CMK (cell line): Measurements from ENCODE around the gene PLA2G7.
A peak's percentile ranks its signal among the peaks of the same experiment; 100 is the strongest.
"Not testable (repeated sequence)": the region's sequence is repeated elsewhere in the genome, so short reads cannot be mapped to it uniquely, and the experiment has no call there.

Experiments
- DNase-seq: peaks from one replicate; pipeline ENCODE4 v3.0.0-alpha.2; 2010; ENCODE audit warnings: low read depth

Gene PLA2G7

DNA sequence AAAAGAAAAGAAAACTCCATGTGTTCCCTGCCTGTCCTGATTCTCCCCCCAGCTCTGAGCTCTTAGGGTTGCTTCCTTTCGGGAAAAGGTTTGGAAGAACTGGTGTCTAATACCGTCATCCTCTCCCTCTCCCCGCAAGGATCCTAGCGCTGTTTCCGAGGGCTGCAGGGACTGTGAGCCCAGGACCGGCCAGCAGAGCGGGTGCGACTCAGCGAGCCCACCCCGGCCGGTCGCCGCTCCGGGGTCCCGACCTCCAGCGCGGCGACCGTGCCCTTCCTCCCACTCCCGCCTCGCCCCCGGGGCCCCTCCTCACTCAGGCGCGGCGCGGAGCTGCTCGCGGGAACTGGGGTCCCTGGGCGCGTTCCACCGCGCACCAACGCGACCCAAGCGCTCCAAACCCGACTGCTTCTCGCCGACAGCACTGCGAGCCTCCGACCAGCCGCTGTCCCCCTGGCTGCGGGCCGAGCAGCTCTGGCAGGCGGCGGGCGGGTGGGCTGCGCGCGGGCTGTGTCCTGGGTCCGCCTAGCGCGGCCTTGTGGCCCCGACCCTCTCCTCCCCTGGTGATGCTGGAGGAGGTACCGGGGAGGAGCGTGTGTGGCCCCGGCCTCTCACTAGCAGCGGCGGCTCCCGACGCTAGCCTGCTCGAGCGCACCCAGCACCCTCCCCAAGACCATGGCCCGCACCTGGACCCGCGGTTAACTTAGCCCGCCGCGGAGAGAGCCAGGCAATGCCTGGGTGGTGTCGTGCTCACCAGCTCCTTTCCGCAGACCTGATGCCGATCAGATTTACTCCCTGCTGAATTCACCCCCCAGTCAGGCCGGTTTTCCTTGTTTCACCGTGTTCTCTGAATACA is at the start of gene PLA2G7:
Gene PLA2G7 (minus strand): TSS at position 509 of the 853 bp plus-strand sequence. CDS start 12,484 bp downstream, outside the sequence.
- DNase-seq: no peak

DNA sequence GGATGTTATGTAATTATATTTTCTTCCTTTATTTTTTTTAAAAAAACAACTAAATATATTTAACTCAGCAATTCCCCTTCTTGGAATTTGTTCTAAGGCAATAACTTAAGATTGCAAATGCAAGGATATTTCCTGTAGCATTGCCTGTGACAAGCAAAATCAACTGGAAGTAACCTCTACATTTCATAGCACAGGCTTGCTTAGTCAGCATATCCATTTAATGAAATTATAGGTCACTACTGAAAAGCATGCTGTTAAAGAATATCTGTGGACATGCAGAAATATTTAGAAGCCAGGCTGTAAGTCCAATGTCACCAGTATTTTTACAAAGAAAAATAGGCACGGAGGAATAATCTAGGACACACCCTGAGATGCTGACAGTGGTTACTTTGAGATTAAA is 49.4 kb upstream of the PLA2G7 start:
- DNase-seq: no peak

DNA sequence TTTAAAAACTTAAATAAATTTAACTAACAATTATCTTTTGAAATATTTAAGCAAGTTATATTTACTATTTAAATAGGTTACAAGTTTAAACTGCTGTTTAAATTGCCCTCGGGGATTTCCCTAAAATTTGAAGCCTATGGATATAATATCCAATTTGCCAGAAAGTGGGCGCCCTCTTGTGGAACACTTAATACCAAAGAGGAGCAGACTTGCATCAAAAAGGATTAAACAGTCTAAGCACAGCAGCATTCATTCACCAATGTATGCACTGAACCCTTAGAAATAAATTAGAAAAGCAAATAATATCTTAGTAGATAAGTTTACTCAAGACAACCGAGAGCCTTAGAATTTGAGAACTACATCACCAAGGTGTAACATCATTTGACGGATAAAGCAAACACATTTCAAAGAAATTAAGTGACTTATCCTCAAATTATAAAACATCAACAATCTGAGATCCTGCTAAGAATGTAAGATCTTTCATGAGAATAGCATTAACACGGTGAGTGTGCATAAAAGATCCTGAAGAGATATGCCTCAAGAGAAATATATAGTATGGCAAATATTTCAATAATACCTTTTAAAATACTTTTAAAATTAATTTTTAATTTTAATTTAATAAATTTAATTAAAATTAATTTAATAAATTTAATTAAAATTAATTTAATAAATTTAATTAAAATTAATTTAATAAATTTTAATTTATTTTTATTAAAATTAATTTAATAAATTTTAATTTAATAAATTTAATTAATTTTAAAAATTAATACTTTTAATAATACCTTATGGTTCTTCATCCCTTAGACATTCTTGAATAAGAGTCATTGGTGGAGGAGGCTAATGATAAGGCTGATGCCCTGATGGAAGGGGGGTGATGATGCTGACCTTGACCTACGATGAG is 46.6 kb upstream of the PLA2G7 start:
- peak; percentile 11 for DNase-seq

DNA sequence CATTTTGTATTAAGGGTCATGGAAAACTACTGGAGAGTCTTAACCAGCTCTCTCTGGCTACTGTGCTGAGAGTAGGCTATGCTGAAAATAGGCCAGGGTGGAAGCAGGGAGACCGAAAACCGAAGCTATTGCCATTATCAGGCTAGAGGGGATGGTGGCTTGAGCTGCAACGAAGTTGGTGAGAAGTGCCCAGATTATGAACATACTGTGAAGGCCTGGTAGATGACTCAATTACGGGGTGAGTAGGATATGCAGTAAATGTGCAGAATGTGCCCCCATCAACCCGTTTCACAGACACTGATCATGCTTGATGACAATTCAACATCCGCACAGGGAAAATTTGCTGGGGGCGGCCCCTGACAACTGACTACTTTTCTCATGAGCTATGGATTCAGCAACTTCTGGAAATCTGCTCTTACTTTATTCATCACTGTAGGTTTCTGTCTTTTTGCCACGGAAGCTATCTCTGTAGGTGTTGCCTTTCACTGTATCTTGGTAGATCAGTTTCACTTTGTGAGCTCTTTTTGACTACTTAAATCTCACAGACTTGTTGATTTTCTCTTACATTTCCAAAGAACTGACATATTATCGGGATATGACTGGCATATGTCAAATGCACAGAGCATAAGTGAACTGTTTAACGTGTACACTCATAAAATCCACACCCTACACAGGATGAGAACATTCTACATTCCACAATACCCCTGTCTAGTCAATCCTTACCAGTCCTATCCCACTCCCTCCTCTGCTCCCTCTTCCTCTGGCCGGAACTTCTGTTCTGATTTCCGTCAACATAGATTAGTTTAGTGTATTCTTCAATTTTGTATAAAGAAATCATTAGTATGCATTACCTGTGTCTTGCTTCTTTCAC is 42.5 kb upstream of the PLA2G7 start:
- no peak for DNase-seq

DNA sequence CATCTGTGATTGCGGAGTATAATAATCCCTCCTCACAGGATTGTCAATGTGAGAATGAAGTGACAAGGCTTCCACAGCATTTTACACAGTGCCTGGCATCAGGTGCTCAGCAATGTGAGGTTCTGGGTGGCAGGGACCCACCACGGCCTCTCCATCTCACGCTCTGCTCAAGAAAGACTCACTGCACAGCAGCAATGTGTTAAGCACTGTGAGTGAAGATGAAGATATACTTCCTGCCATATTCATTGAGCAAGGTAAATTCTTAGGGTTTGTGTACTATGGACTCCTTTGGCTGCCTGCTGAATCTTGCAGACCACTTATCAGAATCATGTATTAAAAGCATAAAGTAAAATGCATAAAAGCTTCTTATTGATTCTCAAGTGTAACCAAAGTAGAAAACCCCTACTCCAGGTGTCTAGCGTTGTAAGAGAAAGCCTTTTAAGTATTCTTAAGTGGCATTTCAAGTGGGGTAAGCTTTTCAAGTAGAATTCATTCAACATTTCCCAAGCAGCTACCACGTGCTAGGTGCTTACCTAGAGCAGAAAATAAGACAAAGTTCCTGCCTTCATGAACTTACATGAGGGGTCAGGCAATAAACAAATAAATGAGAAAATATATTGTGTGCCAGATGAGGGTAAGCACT is 41.0 kb upstream of the PLA2G7 start:
- no peak for DNase-seq

DNA sequence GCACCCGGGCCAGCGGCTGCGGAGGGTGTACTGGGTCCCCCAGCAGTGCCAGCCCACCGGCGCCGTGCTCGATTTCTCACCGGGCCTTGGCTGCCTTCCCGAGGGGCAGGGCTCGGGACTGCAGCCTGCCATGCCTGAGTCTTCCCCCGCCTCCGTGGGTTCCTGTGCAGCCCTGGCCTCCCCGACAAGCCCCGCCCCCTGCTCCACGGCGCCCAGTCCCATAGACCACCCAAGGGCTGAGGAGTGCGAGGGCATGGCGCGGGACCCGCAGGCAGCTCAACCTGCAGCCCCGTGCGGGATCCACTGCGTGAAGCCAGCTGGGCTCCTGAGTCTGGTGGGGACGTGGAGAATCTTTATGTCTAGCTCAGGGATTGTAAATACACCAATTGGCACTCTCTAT is 39.6 kb upstream of the PLA2G7 start:
- not testable (repeated sequence) for DNase-seq

DNA sequence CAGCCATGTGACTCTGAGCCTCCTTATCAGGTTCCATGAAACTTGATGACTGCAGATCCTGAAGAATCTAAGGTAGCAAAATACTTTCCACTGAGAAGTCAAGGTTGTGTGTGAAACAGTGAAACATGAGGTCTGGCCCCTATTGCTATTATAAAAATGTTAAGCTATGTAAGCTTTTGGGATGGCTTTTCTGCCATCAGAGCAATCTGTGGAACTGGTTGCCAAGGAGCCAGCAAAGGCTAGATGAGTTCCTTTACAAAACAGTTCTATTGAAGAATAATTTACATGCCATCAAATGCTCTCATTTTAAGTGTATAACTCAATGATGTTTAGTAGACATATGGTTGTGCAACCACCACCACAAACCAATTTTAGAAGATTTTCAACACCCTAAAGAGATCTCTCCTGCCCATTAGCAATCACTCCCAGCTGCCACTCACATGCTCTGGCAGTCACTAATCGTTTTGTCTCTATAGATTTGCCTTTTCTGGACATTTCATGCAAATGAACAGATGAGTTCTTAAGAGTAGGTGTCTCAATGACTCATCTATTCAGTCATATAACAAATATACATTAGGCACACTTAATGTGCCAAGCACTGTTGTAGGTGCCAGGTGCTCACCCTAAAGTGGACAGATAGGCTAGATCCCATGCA is 38.2 kb upstream of the PLA2G7 start:
- no peak for DNase-seq

DNA sequence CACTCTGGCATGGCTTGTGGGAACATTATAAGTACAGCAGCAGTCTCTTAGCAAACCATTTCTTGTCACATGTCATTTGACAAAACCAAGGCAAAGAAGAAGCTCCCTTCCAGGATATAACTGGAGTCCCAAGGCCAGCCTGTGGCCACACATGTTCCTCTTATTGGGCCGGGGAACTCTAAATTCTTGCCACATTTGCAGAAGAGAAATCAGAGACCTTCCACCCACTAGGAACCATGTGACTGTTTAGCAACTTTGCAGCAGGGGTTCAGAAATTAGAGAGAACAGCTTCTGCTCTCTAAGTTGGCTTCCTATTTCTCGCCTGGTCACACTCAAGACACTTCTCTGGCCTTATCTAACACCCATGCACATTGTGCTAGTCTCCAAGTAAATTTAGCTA is 37.6 kb upstream of the PLA2G7 start:
- no peak for DNase-seq

DNA sequence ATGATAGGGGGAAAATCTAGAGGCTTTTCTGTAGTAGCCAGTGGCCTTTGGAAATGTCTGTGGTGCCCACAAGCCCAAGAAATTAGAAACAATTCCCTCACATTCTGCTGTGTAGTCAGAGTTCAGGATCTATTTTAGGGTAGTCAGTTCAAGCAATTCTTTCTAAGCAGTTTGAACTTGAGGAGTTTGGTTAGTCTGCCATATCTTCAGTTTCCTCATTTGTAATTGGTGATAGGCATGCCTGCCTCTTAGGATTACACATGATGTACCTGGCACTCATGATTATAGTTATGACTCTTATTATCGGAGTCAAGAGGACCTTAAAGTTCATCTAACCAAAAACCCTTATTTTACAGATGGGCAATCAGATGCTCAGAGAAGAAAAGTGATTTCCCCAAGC is 36.8 kb upstream of the PLA2G7 start:
- no peak for DNase-seq

DNA sequence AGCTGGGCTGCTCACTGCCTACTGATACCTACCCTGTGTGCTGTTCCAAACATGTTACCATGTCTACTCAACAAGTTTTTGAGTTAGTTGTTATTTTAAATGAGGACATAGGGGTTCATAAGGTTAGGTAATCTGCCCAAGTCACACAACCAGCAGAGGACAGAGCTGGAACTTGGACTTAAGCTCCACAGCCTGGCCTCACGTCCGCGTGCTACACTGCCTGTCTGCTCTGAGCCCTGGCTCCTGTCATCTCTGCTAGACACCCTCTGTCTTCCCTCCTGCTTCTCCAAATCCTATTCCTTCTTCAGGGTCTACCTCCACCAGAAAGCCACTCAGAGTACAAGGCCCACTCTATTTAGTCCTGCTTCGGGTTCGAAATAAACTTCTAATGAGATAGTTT is 29.8 kb upstream of the PLA2G7 start:
- no peak for DNase-seq

DNA sequence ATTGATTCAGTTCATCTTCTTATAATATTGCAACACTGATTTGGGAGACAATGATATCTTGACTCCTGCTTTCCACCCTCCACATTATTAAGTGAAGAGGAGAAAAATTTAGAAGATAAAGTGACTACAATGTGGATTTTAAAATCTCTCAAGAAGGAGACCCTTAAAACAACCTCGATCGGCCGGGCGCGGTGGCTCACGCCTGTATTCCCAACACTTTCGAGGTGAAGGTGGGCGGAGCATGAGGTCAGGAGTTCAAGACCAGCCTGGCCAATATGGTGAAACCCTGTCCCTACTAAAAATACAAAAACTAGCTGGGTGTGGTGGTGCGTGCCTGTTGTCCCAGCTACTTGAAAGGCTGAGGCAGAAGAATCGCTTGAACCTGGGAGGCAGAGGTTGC is 29.1 kb upstream of the PLA2G7 start:
- DNase-seq: not testable (repeated sequence)

DNA sequence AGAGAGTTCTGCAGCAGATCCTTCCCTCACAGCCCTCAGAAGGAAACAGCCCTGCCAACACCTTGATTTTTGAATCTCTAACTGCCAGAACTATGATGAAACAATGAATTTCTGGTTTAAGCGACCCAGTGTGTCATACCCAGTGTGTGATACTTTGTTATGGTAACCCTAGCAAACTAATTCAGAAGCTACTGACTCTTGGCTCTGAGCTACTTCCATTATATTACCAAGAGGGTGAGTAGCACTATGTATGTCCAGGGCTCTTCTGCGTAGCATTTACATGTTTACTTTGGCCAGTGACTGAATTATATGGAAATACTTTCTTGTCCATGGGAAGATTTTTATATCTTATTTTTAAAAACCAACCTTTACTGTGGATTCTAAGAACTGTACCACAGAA is 28.3 kb upstream of the PLA2G7 start:
- no peak for DNase-seq

DNA sequence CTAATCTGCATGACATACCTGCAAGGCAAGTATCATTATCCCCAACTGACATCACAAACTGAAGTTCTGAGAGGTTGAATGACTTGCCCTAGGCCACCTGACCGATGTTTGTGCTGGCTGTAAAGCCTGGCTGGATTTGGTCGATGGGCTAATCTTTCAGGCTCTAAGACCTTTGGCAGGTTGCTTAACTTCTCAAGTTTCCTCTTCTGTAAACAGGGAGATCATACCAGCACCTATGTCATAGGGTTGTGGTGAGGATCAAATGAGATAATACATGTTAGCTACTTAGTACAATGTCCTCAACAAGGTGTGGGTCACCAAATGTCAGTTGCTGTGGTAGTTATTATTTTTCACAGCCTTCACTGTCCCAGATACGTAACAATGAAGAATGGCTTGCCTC is 25.8 kb upstream of the PLA2G7 start:
- DNase-seq: no peak

DNA sequence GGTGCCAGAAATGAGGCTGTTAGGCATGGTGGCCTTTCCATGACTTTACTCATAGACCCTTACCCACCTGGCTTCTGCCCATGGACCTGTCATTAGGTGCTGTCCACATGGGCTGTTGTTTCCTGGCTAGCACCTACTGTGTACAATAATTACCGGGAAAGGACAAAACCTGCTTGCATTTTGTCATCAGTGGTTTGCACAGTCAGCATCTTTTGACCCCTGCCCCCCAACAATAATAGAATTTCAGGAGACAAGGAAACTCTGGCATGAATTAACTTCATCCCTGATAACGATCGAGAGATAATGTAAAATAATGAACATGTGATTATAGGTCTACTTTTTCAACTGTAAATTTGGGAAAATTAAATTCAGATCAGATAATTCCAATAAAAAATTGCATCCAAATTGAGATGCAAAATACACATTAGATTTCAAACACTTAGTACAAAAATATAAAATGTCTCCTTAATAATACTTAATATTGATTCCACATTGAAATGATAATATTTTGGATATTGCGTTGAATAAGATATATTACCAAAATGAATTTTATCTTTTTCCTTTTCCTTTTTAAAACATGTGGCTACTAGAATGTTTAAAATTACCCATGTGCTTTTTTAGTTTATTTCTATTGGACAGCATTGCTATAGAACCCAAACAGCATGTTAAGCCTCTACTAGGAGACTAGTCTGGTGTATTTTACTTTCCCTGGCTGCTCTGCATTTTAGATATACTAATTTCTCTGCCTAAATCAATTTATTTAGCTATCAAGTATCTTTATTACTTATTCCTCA is 24.0 kb upstream of the PLA2G7 start:
- no peak for DNase-seq

DNA sequence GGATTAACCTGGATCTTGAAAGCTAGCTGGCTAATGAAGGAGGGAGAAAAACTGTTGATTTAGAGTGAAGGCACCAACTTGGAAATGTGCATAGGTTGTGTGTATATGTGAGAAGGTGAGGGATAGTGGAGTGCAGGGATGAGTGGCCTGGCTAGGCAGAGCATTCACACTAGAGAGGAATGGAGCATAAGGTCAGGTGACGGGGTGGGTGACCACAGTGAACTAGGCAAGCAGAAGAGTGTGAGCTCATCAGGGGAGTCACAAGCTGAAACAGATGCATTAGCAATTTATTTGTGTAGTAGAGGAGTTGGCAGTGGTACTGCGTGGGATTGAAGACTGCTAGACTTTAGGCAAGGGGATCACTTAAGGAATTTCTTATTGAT is 22.0 kb upstream of the PLA2G7 start:
- DNase-seq: no peak

DNA sequence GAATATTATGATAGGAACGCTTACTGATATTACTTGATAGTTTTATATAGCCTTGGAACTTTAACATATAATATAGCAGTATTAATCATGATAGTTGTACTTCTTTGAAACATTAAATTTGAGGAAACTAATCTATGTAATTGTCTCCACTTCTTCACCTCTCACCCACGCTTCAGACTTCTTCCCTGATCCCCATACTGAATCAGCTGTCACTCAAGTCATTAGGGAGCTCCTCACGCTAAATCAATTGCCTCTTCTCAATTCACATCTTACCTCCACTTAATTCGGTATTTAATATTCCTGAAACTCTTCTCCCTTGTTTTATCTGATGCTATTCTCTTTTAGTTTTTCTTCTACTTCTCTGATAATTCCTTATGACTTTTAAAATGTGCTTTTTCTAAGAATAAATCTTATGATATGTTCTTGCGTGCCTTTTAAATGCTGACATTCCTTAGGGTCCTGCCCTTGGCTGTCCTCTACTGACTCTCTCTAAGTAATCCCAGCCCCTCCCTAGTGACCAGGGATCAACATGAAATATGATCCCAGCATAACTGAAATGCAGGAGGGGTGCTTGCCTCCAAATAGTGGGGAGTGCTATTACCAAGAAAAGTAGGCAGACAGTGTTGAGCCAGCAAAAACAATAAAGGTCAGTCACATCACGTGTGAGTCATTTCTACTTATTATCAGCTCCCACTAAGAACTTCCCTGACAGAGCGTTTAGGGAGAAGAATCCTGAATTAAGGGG is 21.5 kb upstream of the PLA2G7 start:
- DNase-seq: no peak

DNA sequence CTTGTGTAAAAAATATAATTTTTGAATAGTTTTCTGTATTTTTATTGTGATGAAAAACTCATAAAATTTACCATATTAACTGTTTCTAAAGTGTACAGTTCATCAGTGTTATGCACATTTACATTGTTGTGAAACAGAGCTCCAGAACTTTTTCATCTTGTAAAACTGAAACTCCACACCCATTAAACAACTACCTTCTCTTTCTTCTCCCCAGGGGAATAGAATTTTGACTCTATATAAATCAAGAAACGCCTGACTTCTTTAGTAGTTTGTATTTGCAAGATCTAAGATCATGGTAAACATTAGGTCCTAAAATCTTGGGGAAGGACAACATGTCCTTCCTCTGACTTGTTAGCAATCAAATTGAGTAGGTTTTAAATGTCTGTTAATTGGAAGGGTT is 20.7 kb upstream of the PLA2G7 start:
- DNase-seq: no peak

DNA sequence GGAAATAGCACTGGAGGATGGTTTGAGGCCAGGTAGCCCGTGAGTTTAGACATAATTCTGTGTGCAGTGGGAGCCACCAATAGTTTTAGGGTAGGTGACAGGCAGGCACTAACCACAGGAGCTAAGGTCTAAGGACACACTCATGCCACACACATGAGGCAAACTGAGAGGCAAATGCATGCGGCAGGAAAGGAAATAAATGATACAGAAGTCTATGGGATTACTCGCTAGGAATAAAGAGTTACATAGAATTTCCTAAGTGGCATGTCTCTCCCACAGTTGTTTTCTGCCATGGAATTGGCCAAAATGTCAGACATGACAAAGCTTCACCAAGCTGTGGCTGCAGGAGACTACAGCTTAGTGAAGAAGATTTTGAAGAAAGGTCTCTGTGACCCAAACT is 16.5 kb upstream of the PLA2G7 start:
- DNase-seq: no peak

DNA sequence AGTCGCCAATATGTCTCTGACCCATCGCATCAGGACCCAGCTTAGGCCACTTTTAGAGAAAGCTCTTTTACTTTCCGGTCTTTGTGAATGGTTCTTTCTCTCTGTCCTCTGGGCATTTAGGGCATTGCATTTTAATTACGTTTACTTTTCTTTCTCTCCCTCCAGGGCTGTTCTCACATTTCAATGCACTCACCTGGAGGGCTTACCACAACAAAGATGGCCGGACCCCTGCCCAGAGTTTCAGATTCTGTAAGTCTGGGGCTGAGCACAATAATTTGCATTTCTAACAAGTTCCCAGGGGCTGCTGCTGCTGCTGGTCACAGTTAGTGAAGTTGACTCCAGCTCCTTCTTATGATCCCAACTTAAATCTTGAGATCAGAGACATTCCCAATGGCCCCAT is 14.6 kb upstream of the PLA2G7 start:
- DNase-seq: no peak
